ENCODE measurements around the gene SLC52A1. TPM values are rescaled to one million over a fixed set of nuclear protein-coding genes. Genes with fewer than 3 reads are reported as not detected.

The SLC52A1 gene
- total RNA-seq: 0.07 TPM in 1 of 2 replicates, not detected in the other

GRCh38 chr17:5035315-5035714, at the start of gene SLC52A1:
TSS of gene SLC52A1 (minus strand) at chr17:5035426. CDS start at chr17:5034606, 820 bp downstream.

DNA sequence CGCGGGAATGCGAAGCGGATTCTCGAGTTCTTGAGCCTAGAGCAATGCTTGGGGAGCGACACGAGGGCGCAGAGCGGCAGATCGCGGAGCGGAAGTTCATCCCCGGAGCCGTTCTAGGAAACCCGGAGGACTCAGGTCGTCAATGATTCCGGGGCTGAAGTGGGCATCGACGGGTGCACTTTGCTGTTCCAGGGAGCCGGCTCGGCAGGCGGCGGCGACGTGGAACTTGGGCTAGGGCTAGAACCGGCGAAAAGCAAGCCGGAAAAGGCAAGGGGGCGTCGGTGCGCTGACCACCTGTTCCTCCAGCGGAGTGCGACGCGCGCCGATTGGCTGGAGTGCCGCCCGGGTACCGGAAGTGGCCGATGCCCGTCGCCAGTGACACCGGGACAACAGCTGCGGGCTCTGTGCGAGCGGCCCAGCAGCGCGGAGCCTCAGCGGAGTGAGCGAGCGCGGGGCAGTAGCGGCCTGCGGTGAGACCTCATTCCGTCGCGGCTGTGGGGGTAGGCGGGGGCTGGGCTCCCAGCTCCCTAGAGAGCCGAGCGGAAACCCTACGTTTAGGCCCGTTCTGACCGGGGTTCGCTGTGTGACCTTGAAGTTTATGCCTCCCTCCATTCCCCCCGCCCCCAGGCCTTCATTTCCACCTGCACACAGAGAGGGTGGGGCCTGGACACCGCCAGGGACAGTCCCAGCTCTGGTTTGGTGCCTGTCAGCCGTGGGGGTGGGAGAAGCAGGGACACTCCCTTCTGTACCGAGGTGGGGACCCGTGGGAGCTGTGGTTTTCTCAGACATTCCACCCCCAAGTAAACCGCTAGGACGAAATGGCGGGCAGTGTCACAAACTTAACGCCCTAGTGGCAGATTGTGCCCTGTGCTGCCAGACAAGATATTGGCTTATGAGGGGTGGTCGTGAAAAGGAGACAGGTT, 43.1 kb upstream of the SLC52A1 start, which contains the start of gene ZFP3:
ZFP3 (plus strand) TSS at position 362 of the 923 bp plus-strand sequence. CDS start 13,038 bp downstream, outside the sequence.

DNA sequence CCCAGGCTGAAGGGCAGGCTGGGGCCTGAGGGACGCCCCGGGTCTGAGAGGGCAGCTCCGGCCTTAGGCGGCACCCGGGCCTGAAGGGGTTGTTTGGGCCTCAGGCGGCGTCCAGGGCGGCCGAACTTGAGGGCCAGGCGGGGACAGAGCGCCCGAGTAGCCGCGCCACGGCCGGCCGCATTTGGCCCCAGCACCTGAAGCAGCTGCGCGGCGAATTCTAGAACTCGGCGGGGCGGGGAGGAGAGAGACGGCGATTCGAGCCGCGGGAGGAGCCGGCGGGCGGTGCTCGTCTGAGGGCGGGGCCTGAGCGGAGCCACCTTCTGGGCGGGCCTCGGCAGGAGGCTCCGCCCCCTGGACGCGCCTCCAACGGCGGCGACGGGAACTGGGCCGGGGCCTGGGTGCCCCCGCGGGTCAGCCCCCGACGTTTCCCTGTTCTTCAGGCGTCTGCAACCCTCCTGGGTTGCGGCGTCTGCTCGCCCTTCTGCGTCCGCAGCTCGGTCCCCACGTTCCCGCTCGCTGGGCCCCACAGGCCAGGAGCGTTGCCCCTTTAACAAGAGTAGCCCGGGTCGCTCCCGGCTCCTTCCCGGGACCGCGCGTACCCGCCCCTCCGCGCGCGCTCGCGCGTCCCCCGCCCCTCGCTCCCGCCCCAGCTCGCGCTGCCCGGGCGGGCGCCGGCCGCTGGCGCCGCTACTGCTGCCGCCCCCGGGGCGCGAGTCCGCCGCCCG, 37.8 kb downstream of the SLC52A1 start, which contains the start of the genes INCA1 and KIF1C:
INCA1 (minus strand) TSS at position 221 of the 725 bp plus-strand sequence. CDS start 3,085 bp downstream, outside the sequence.
KIF1C (plus strand) TSS at position 649 of the 725 bp plus-strand sequence. CDS start 2,297 bp downstream, outside the sequence.

GRCh38 chr17:4986951-4987766, 48.1 kb downstream of the SLC52A1 start, which contains the start of gene CAMTA2:
TSS of gene CAMTA2 (minus strand) at chr17:4987675. CDS start at chr17:4986222, 1,453 bp downstream.

Other genes with a start within 250 kb of the SLC52A1 start
- 0.57 and 0.93 TPM in 2 replicates for gene VMO1, start 249.1 kb downstream of the SLC52A1 start, total RNA-seq
- gene GLTPD2, start 246.5 kb downstream of the SLC52A1 start, total RNA-seq: not detected in 2 replicates
- gene PSMB6, start 239.3 kb downstream of the SLC52A1 start, total RNA-seq: 140 and 154 TPM in 2 replicates
- gene PLD2, start 228.3 kb downstream of the SLC52A1 start, total RNA-seq: 27.9 and 28.6 TPM in 2 replicates
- gene MINK1, start 202.1 kb downstream of the SLC52A1 start, total RNA-seq: 41.5 and 49.9 TPM in 2 replicates
- 0.50 and 0.80 TPM in 2 replicates for gene C17orf107, start 135.9 kb downstream of the SLC52A1 start, total RNA-seq
- gene CHRNE, start 132.3 kb downstream of the SLC52A1 start, total RNA-seq: 0.13 and 0.43 TPM in 2 replicates
- not detected in 2 replicates for gene GP1BA, start 103.1 kb downstream of the SLC52A1 start, total RNA-seq
- 43.7 and 45.5 TPM in 2 replicates for gene SLC25A11, start 95.4 kb downstream of the SLC52A1 start, total RNA-seq
- 25.3 and 26.6 TPM in 2 replicates for gene RNF167, start 95.2 kb downstream of the SLC52A1 start, total RNA-seq
- 587 and 743 TPM in 2 replicates for gene PFN1, start 86.9 kb downstream of the SLC52A1 start, total RNA-seq
- gene ENO3, start 84.3 kb downstream of the SLC52A1 start, total RNA-seq: 1.6 and 2.4 TPM in 2 replicates
- 33.9 and 43.0 TPM in 2 replicates for gene SPAG7, start 67.6 kb downstream of the SLC52A1 start, total RNA-seq
- 14.4 and 18.5 TPM in 2 replicates for gene CAMTA2, start 47.8 kb downstream of the SLC52A1 start, total RNA-seq
- 0.22 and 0.27 TPM in 2 replicates for gene INCA1, start 37.9 kb downstream of the SLC52A1 start, total RNA-seq
- gene KIF1C, start 37.5 kb downstream of the SLC52A1 start, total RNA-seq: 86.4 and 132 TPM in 2 replicates
- 1.7 and 2.4 TPM in 2 replicates for gene ZFP3, start 43.0 kb upstream of the SLC52A1 start, total RNA-seq
- 6.7 and 7.7 TPM in 2 replicates for gene ZNF232, start 76.5 kb upstream of the SLC52A1 start, total RNA-seq
- under 0.01 TPM in 1 of 2 replicates, not detected in the other for gene USP6, start 80.6 kb upstream of the SLC52A1 start, total RNA-seq
- gene ZNF594, start 156.4 kb upstream of the SLC52A1 start, total RNA-seq: 5.2 and 6.7 TPM in 2 replicates
- gene SCIMP, start 199.4 kb upstream of the SLC52A1 start, total RNA-seq: not detected in 2 replicates
- 59.4 and 66.9 TPM in 2 replicates for gene RABEP1, start 246.9 kb upstream of the SLC52A1 start, total RNA-seq

Data from thoracic aorta endothelial cell (primary cell).